ENCODE data around the gene MARCKSL1. TPM values are rescaled to one million over a fixed set of nuclear protein-coding genes. Genes with fewer than 3 reads are reported as not detected.
A peak's percentile ranks its signal among the peaks of the same experiment; 100 is the strongest.

MARCKSL1 gene
- total and polyA plus RNA-seq, 2 of the 13 experiments (the other 11 are each of a cell fraction or from before 2014, with no cell fraction given), result 81.9 to 155 TPM

DNA sequence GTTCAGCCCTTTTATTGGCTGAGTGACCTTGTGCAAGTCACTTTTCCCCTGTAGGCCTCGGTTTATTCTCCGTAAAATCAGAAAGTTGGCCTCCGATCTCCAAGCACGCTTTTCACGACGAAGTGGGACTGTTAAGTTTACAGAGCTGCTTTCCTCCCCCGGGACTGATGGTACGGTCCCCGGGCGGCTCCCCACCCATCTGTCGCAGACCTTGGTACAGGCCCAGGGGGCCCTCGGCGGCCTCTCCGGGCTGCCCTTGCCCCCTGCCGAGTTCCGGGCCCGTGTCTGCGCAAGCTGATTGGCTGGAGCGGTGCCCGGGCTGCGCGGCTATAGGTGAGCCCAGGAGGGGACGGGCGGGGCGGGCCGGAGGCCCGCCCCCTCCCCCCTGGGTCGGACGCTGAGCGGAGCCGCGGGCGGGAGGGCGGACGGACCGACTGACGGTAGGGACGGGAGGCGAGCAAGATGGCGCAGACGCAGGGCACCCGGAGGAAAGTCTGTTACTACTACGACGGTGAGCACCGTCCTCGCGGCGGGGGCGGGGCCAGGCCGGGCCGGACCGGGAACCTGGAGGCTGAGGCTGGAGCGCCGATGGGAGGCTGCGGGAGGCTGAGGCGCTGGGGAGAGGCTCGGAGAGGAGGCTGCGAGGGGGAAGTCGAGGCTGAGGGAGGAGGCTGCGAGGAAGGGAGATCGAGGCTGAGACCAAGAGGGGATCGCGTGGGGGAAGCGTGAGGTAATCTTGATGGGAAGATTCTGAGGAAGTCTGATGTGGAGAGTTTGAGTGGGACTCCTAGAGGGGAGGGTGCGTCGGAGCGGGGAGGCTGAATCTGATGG, 44.1 kb downstream of the MARCKSL1 start, which contains the start of gene HDAC1 (continued):
- TF ChIP-seq, protein P1, sequence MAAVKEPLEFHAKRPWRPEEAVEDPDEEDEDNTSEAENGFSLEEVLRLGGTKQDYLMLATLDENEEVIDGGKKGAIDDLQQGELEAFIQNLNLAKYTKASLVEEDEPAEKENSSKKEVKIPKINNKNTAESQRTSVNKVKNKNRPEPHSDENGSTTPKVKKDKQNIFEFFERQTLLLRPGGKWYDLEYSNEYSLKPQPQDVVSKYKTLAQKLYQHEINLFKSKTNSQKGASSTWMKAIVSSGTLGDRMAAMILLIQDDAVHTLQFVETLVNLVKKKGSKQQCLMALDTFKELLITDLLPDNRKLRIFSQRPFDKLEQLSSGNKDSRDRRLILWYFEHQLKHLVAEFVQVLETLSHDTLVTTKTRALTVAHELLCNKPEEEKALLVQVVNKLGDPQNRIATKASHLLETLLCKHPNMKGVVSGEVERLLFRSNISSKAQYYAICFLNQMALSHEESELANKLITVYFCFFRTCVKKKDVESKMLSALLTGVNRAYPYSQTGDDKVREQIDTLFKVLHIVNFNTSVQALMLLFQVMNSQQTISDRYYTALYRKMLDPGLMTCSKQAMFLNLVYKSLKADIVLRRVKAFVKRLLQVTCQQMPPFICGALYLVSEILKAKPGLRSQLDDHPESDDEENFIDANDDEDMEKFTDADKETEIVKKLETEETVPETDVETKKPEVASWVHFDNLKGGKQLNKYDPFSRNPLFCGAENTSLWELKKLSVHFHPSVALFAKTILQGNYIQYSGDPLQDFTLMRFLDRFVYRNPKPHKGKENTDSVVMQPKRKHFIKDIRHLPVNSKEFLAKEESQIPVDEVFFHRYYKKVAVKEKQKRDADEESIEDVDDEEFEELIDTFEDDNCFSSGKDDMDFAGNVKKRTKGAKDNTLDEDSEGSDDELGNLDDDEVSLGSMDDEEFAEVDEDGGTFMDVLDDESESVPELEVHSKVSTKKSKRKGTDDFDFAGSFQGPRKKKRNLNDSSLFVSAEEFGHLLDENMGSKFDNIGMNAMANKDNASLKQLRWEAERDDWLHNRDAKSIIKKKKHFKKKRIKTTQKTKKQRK (IDR thresholded peaks at IDR 0.05; ENCODE audit: low read length), result no peak
- TF ChIP-seq NFIB (CRISPR knock-in tag; IDR thresholded peaks at IDR 0.05; ENCODE audit: borderline replicate concordance) (no peak), NFYB (CRISPR knock-in tag; IDR thresholded peaks at IDR 0.05) (peak; percentile 88), ZNF644 (CRISPR knock-in tag; IDR thresholded peaks at IDR 0.05; ENCODE audit: low read depth) (no peak), GATAD1 (CRISPR knock-in tag; IDR thresholded peaks at IDR 0.05) (no peak), FIP1L1 (IDR thresholded peaks at IDR 0.05; ENCODE audit: borderline replicate concordance, insufficient read depth, low read depth, low read length) (no peak), ZNF652 (CRISPR knock-in tag; IDR thresholded peaks at IDR 0.05; ENCODE audit: borderline replicate concordance, low read depth) (no peak), HNF4G (IDR thresholded peaks at IDR 0.05; ENCODE audit: borderline replicate concordance, low read depth, low read length) (peak; percentile 22; the same call in 1 of the 2 replicates), HNF4G (CRISPR knock-in tag; IDR thresholded peaks at IDR 0.05; ENCODE audit: borderline replicate concordance, low read depth) (no peak), TBL1XR1 (IDR thresholded peaks at IDR 0.05; ENCODE audit: borderline replicate concordance, low read length, partially characterized antibody) (no peak)
- TF ChIP-seq, protein P2, sequence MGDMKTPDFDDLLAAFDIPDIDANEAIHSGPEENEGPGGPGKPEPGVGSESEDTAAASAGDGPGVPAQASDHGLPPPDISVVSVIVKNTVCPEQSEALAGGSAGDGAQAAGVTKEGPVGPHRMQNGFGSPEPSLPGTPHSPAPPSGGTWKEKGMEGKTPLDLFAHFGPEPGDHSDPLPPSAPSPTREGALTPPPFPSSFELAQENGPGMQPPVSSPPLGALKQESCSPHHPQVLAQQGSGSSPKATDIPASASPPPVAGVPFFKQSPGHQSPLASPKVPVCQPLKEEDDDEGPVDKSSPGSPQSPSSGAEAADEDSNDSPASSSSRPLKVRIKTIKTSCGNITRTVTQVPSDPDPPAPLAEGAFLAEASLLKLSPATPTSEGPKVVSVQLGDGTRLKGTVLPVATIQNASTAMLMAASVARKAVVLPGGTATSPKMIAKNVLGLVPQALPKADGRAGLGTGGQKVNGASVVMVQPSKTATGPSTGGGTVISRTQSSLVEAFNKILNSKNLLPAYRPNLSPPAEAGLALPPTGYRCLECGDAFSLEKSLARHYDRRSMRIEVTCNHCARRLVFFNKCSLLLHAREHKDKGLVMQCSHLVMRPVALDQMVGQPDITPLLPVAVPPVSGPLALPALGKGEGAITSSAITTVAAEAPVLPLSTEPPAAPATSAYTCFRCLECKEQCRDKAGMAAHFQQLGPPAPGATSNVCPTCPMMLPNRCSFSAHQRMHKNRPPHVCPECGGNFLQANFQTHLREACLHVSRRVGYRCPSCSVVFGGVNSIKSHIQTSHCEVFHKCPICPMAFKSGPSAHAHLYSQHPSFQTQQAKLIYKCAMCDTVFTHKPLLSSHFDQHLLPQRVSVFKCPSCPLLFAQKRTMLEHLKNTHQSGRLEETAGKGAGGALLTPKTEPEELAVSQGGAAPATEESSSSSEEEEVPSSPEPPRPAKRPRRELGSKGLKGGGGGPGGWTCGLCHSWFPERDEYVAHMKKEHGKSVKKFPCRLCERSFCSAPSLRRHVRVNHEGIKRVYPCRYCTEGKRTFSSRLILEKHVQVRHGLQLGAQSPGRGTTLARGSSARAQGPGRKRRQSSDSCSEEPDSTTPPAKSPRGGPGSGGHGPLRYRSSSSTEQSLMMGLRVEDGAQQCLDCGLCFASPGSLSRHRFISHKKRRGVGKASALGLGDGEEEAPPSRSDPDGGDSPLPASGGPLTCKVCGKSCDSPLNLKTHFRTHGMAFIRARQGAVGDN (CRISPR knock-in tag; IDR thresholded peaks at IDR 0.05), result peak; percentile 84
- TF ChIP-seq, protein P3, sequence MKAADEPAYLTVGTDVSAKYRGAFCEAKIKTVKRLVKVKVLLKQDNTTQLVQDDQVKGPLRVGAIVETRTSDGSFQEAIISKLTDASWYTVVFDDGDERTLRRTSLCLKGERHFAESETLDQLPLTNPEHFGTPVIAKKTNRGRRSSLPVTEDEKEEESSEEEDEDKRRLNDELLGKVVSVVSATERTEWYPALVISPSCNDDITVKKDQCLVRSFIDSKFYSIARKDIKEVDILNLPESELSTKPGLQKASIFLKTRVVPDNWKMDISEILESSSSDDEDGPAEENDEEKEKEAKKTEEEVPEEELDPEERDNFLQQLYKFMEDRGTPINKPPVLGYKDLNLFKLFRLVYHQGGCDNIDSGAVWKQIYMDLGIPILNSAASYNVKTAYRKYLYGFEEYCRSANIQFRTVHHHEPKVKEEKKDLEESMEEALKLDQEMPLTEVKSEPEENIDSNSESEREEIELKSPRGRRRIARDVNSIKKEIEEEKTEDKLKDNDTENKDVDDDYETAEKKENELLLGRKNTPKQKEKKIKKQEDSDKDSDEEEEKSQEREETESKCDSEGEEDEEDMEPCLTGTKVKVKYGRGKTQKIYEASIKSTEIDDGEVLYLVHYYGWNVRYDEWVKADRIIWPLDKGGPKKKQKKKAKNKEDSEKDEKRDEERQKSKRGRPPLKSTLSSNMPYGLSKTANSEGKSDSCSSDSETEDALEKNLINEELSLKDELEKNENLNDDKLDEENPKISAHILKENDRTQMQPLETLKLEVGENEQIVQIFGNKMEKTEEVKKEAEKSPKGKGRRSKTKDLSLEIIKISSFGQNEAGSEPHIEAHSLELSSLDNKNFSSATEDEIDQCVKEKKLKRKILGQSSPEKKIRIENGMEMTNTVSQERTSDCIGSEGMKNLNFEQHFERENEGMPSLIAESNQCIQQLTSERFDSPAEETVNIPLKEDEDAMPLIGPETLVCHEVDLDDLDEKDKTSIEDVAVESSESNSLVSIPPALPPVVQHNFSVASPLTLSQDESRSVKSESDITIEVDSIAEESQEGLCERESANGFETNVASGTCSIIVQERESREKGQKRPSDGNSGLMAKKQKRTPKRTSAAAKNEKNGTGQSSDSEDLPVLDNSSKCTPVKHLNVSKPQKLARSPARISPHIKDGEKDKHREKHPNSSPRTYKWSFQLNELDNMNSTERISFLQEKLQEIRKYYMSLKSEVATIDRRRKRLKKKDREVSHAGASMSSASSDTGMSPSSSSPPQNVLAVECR (CRISPR knock-in tag; IDR thresholded peaks at IDR 0.05; ENCODE audit: borderline replicate concordance), result peak; percentile 83
- TF ChIP-seq, protein P4, sequence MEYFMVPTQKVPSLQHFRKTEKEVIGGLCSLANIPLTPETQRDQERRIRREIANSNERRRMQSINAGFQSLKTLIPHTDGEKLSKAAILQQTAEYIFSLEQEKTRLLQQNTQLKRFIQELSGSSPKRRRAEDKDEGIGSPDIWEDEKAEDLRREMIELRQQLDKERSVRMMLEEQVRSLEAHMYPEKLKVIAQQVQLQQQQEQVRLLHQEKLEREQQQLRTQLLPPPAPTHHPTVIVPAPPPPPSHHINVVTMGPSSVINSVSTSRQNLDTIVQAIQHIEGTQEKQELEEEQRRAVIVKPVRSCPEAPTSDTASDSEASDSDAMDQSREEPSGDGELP (IDR thresholded peaks at IDR 0.05; ENCODE audit: borderline replicate concordance, low read depth), result no peak
- TF ChIP-seq, protein P5, sequence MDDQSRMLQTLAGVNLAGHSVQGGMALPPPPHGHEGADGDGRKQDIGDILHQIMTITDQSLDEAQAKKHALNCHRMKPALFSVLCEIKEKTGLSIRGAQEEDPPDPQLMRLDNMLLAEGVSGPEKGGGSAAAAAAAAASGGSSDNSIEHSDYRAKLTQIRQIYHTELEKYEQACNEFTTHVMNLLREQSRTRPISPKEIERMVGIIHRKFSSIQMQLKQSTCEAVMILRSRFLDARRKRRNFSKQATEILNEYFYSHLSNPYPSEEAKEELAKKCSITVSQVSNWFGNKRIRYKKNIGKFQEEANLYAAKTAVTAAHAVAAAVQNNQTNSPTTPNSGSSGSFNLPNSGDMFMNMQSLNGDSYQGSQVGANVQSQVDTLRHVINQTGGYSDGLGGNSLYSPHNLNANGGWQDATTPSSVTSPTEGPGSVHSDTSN (CRISPR knock-in tag; IDR thresholded peaks at IDR 0.05; ENCODE audit: borderline replicate concordance), result no peak

Measured in HepG2 (cell line).